WERI-Rb-1 (cell line): ENCODE measurements around the gene ZWINT.

Experiments
- DNase-seq: peaks from one replicate; pipeline ENCODE4 v3.0.0-alpha.2; 2020
- H3K27ac ChIP-seq: fragments of 250-450 bp; sonication (Bioruptor Pico); 2 replicates; pipeline ENCODE4 v1.5.1; 2020; ENCODE audit warnings: mild to moderate bottlenecking, moderate library complexity
- H3K27me3 ChIP-seq: fragments of 250-450 bp; sonication (Bioruptor Pico); 2 replicates; pipeline ENCODE4 v1.5.1; 2021; ENCODE audit warnings: mild to moderate bottlenecking, low read depth, moderate library complexity; ENCODE audit not compliant: insufficient read depth, severe bottlenecking
- H3K36me3 ChIP-seq: fragments of 250-450 bp; sonication (Bioruptor Pico); 2 replicates; pipeline ENCODE4 v1.5.1; 2020; ENCODE audit warnings: mild to moderate bottlenecking, moderate library complexity
- H3K4me3 ChIP-seq: 2 replicates; pipeline ENCODE4 v1.5.1; 2011; ENCODE audit warnings: low read depth, mild to moderate bottlenecking, control low read depth, low read length
- H3K9me3 ChIP-seq: fragments of 250-450 bp; sonication (Bioruptor Pico); 2 replicates; pipeline ENCODE4 v1.5.1; 2021; ENCODE audit warnings: mild to moderate bottlenecking, moderate library complexity; ENCODE audit not compliant: severe bottlenecking
- CTCF ChIP-seq: IDR thresholded peaks from 2 replicates; pipeline ENCODE4 v1.5.1; 2011; ENCODE audit warnings: low read depth, mild to moderate bottlenecking, control low read depth, inconsistent platforms, low read length

Gene ZWINT

GRCh38 chr10:56329961-56330360, 31.1 kb downstream of the ZWINT start:
- no peaks in the 10 kb centered on the region for H3K27me3 ChIP-seq
- H3K4me3 ChIP-seq, result no peak overlapping the region
- no peaks in the 10 kb centered on the region for H3K36me3 ChIP-seq
- no peak for DNase-seq
- TF ChIP-seq CTCF, result no peak
- no peak overlapping the region for H3K27ac ChIP-seq
- H3K9me3 ChIP-seq, result no peaks in the 10 kb centered on the region

DNA sequence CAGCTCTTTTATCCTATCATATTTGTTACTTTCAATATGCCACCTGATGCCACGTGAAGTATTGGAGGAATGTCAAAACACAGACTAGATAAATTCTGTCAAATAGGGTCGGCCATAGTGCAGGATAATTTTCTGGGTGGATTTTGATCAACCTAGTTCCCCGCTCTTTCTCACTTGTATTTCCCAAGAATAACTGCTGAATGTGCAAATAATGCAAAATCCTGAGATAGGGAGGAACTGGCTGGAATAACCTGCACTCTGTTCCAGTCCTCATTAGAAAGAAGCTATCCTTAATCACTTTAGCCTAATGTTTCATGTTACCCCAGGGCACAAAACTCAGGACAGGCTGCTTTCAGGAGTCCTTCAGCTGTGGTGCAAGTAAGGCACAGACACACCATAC, 33.9 kb downstream of the ZWINT start:
- TF ChIP-seq CTCF, result no peak
- no peak for DNase-seq

GRCh38 chr10:56319386-56319785, 41.7 kb downstream of the ZWINT start:
- Histone ChIP-seq H3K4me3 (no peak overlapping the region), H3K27ac (no peak overlapping the region), H3K9me3 (no peaks in the 10 kb centered on the region), H3K27me3 (no peaks in the 10 kb centered on the region), H3K36me3 (no peaks in the 10 kb centered on the region)
- TF ChIP-seq CTCF, result no peak
- no peak for DNase-seq

More for the DNA sequence above, 33.9 kb downstream of the ZWINT start:
- Histone ChIP-seq H3K4me3 (no peak overlapping the region), H3K27me3 (no peaks in the 10 kb centered on the region), H3K36me3 (no peaks in the 10 kb centered on the region), H3K27ac (no peak overlapping the region), H3K9me3 (no peaks in the 10 kb centered on the region)

DNA sequence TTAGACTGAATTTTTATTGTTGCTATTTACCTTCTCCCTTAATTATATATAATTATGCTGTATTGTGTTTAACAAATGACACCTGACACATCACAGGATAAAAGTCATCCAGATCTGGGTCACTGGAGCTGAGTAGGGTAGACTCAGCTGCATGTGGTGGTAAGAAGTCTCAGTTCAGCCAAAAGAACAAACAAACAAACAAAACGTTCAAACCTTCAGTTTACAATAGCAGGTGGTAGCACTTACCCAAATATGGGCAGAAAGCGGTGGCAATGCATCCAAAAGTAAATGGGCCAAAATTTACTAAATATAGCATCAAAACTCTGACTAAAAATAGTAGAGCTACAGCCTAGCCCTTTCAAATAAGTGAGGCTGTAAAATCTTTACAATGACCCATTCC, 42.2 kb downstream of the ZWINT start:
- DNase-seq, result no peak
- TF ChIP-seq CTCF, result no peak
- Histone ChIP-seq H3K36me3 (no peaks in the 10 kb centered on the region), H3K27me3 (no peaks in the 10 kb centered on the region), H3K27ac (no peak overlapping the region), H3K4me3 (no peak overlapping the region), H3K9me3 (no peaks in the 10 kb centered on the region)

GRCh38 chr10:56317603-56318002, 43.5 kb downstream of the ZWINT start:
- DNase-seq, result no peak
- no peak for TF ChIP-seq CTCF
- Histone ChIP-seq H3K27ac (no peak overlapping the region), H3K27me3 (no peaks in the 10 kb centered on the region), H3K9me3 (no peaks in the 10 kb centered on the region), H3K36me3 (no peaks in the 10 kb centered on the region), H3K4me3 (no peak overlapping the region)

GRCh38 chr10:56316603-56317002, 44.5 kb downstream of the ZWINT start:
- no peak for TF ChIP-seq CTCF
- no peak for DNase-seq
- Histone ChIP-seq H3K36me3 (no peaks in the 10 kb centered on the region), H3K27ac (no peak overlapping the region), H3K27me3 (no peaks in the 10 kb centered on the region), H3K9me3 (no peaks in the 10 kb centered on the region), H3K4me3 (no peak overlapping the region)
